ENCODE data around the gene OR2S2.

DNA sequence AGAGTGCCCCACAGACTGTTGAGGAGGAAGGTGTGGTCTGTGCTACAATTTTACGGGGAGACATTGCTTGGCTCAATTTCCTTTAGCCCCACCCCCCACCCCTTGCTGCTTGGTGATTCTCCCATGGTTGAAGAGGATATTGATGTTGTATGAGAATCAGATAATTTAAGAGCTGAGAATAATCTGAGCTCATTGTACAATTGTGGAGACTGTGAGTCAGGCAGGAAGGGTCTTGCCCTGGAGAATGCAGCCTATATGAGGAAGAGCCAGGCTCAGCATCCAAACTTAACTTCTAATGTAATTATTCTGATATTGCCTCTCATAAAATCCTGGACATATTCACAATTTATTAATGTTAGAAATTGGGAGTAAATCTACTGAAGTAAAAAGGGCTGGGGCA, 26.1 kb upstream of the OR2S2 start:
- TF ChIP-seq POLR2AphosphoS5 (IDR thresholded peaks at IDR 0.05; ENCODE audit: borderline replicate concordance, low read depth, low read length) (no peak), EZH2 (IDR thresholded peaks at IDR 0.05) (no peak)

Data from SK-N-MC (cell line).